GM12892 (cell line): ENCODE results near the gene AMER2.

Experiments used
- POLR2A ChIP-seq: IDR thresholded peaks from 2 replicates; pipeline ENCODE4 v1.6.1; 2011; ENCODE audit warnings: low read depth, low read length, control low read depth
- POLR2AphosphoS5 ChIP-seq: IDR thresholded peaks from 2 replicates; pipeline ENCODE4 v1.6.1; 2011; ENCODE audit warnings: low read depth, low read length, control low read depth
- TAF1 ChIP-seq: IDR thresholded peaks from 2 replicates; pipeline ENCODE4 v1.6.1; 2011; ENCODE audit warnings: low read depth, mild to moderate bottlenecking, control low read depth, low read length, borderline replicate concordance

DNA sequence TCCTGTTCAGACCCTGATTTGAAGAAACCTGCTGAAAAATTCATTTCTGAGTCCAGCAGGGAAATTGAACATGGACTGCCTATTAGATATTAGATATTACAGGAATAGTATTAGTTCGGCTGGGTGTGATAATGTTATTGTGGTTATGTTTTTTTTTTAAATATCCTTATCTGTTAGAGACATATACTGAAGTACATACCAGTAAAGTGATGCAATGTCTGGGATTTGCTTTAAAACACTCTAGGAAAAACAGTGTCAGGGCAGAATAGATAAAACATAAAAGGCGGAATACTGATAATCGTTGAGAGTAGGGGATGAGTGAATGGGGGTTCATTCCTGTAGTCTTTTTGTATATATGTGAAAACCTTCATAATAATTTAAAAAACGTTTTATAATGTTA, 28.7 kb upstream of the AMER2 start:
- no peak for TF ChIP-seq POLR2A
- no peak for TF ChIP-seq POLR2AphosphoS5
- TF ChIP-seq TAF1 = no peak
